ENCODE measurements around the gene B2M. TPM values are rescaled to one million over a fixed set of nuclear protein-coding genes. Genes with fewer than 3 reads are reported as not detected.

Gene B2M
- polyA plus RNA-seq, 1 experiment: 5,536 TPM

GRCh38 chr15:44729408-44730127 is 18.3 kb downstream of the B2M start:
- Histone ChIP-seq H3K4me3 (ENCODE audit: low read depth, low read length) (peak overlapping the region; percentile 83), H3K27me3 (ENCODE audit: control insufficient read depth, insufficient read depth, low read length) (no peaks in the 10 kb centered on the region), H3K9me3 (ENCODE audit: control insufficient read depth, insufficient read depth, low read length) (no peaks in the 10 kb centered on the region), H3K27ac (ENCODE audit: low read depth, low read length) (peak overlapping the region; percentile 95)
- POLR2A ChIA-PET: interaction anchor here (1.0 to 4.6 kb wide), 3 partner anchors 17 to 193 kb away, joined by 4 to 67 read pairs (median 7); partner anchors contain the start of genes B2M, EIF3J, PATL2 and SPG11
- DNase-seq (ENCODE audit: low read depth, low spot score): no peak
- TF ChIP-seq CTCF (IDR thresholded peaks at IDR 0.05; ENCODE audit: low read depth, low read length): no peak
- CTCF ChIA-PET: interaction anchor here (1.0 to 7.2 kb wide), 5 partner anchors 9 to 65 kb away, joined by 3 to 41 read pairs (median 14); partner anchors contain the start of genes B2M, PATL2 and SPG11

- no peak overlapping the region for H3K4me3 ChIP-seq (ENCODE audit: low read depth, low read length)
- no peaks in the 10 kb centered on the region for H3K27me3 ChIP-seq (ENCODE audit: control insufficient read depth, insufficient read depth, low read length)
- no peak for TF ChIP-seq CTCF (IDR thresholded peaks at IDR 0.05; ENCODE audit: low read depth, low read length)
- no peak overlapping the region for H3K27ac ChIP-seq (ENCODE audit: low read depth, low read length)
- CTCF ChIA-PET: interaction anchor here (0.7 to 6.5 kb wide), 7 partner anchors 19 to 157 kb away, joined by 4 to 180 read pairs (median 9); partner anchors contain the start of gene SPG11
- H3K9me3 ChIP-seq (ENCODE audit: control insufficient read depth, insufficient read depth, low read length): no peaks in the 10 kb centered on the region
- POLR2A ChIA-PET: interaction anchor here (0.8 to 4.0 kb wide), 2 partner anchors 8 to 23 kb away, joined by 3 to 35 read pairs; partner anchors contain the start of genes B2M and PATL2
- no peak for DNase-seq (ENCODE audit: low read depth, low spot score)
Measured at GRCh38 chr15:44734839-44735481, 23.6 kb downstream of the B2M start.

GRCh38 chr15:44735482-44736180 is 24.3 kb downstream of the B2M start:
- no peak for TF ChIP-seq CTCF (IDR thresholded peaks at IDR 0.05; ENCODE audit: low read depth, low read length)
- H3K4me3 ChIP-seq (ENCODE audit: low read depth, low read length): no peak overlapping the region
- no peak overlapping the region for H3K27ac ChIP-seq (ENCODE audit: low read depth, low read length)
- CTCF ChIA-PET: interaction anchor here (0.6 to 6.5 kb wide), 9 partner anchors 23 to 303 kb away, joined by 3 to 180 read pairs (median 6); partner anchors contain the start of gene SPG11
- POLR2A ChIA-PET: interaction anchor here (0.5 to 4.0 kb wide), 6 partner anchors 8 to 587 kb away, joined by 3 to 35 read pairs (median 4); partner anchors contain the start of genes B2M, PATL2 and SPG11
- no peaks in the 10 kb centered on the region for H3K27me3 ChIP-seq (ENCODE audit: control insufficient read depth, insufficient read depth, low read length)
- DNase-seq (ENCODE audit: low read depth, low spot score): no peak
- H3K9me3 ChIP-seq (ENCODE audit: control insufficient read depth, insufficient read depth, low read length): no peaks in the 10 kb centered on the region

GRCh38 chr15:44736181-44736765 is 25.0 kb downstream of the B2M start, which contains the start of gene TRIM69:
Gene TRIM69 (plus strand): TSS chr15:44736528. CDS start chr15:44736705, 177 bp downstream.
- H3K27me3 ChIP-seq (ENCODE audit: control insufficient read depth, insufficient read depth, low read length): no peaks in the 10 kb centered on the region
- no peak within 1 kb of the TSS for H3K27ac ChIP-seq (ENCODE audit: low read depth, low read length)
- H3K4me3 ChIP-seq (ENCODE audit: low read depth, low read length): no peak within 1 kb of the TSS
- CTCF ChIA-PET: interaction anchor here (0.6 to 6.5 kb wide), 13 partner anchors 10 to 302 kb away, joined by 3 to 180 read pairs (median 6); partner anchors contain the start of genes B2M and SPG11
- POLR2A ChIA-PET: interaction anchor here (0.5 to 4.0 kb wide), 5 partner anchors 8 to 84 kb away, joined by 3 to 35 read pairs (median 4); partner anchors contain the start of genes B2M, PATL2 and SPG11
- H3K9me3 ChIP-seq (ENCODE audit: control insufficient read depth, insufficient read depth, low read length): no peaks in the 10 kb centered on the region
- no peak for DNase-seq (ENCODE audit: low read depth, low spot score)
- TF ChIP-seq CTCF (IDR thresholded peaks at IDR 0.05; ENCODE audit: low read depth, low read length): no peak

Data from AG04450 (cell line).